ENCODE data around the gene FGF11.
"Not testable (repeated sequence)": the region's sequence is repeated elsewhere in the genome, so short reads cannot be mapped to it uniquely, and the experiment has no call there.

FGF11 gene

GRCh38 chr17:7444682-7445618 lies 5.6 kb downstream of the FGF11 start, which contains the start of gene CHRNB1:
TSS of gene CHRNB1 (plus strand) at chr17:7445061. CDS start at chr17:7445128, 67 bp downstream.
- no peak for DNase-seq (ENCODE audit: low read depth, low spot score)
- H3K4me3 ChIP-seq (ENCODE audit: low read length) = no peak within 1 kb of the TSS

GRCh38 chr17:7445619-7445968 lies 6.3 kb downstream of the FGF11 start:
- DNase-seq (ENCODE audit: low read depth, low spot score) = no peak
- no peak overlapping the region for H3K4me3 ChIP-seq (ENCODE audit: low read length)

GRCh38 chr17:7448461-7448860 lies 9.1 kb downstream of the FGF11 start:
- no peak overlapping the region for H3K4me3 ChIP-seq (ENCODE audit: low read length)
- no peak for DNase-seq (ENCODE audit: low read depth, low spot score)

GRCh38 chr17:7459961-7460545 lies 20.7 kb downstream of the FGF11 start:
- no peak for DNase-seq (ENCODE audit: low read depth, low spot score)
- no peak overlapping the region for H3K4me3 ChIP-seq (ENCODE audit: low read length)

DNA sequence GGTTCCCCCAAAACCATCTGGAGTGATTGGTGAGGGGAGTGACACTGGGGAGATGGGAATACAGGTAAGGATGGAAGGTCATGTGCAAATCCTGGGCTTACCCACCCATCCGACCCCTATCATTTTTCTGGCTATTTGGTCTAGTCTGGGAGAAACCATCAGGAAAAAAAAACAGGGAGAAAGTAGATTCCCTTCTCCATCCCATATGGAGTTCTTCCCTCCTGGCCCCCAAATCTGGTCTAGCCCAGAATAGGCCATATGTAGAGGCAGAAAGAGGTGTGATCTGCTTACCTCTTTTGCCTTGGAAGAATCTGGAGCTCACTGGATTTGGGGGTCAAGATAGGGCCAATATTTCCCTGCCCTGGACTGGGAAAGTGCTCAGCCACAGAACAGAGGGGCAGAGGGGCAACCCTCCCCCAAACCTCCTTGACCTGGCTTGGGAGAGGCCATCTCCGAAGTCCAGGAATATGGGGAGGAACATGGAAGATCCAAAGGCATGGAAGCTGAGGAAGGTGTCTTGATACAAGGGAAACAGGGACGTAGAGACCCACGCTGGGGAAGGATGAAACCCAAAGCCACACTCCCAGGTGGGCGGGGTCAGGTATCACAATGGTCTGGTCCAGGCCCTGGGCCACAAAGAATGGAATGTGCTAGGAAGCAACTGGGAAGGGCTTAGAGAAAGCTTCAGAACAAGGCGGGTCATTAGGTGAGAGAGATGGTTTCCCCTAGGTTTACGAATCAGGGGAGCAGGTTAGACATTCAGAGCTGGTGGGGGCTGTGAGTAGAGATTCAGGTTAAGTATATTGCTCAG lies 21.7 kb downstream of the FGF11 start:
- no peak for DNase-seq (ENCODE audit: low read depth, low spot score)
- no peak overlapping the region for H3K4me3 ChIP-seq (ENCODE audit: low read length)

GRCh38 chr17:7462474-7463371 lies 23.4 kb downstream of the FGF11 start:
- H3K4me3 ChIP-seq (ENCODE audit: low read length) = no peak overlapping the region
- DNase-seq (ENCODE audit: low read depth, low spot score) = no peak

GRCh38 chr17:7463372-7463846 lies 24.1 kb downstream of the FGF11 start:
- DNase-seq (ENCODE audit: low read depth, low spot score) = no peak
- no peak overlapping the region for H3K4me3 ChIP-seq (ENCODE audit: low read length)

DNA sequence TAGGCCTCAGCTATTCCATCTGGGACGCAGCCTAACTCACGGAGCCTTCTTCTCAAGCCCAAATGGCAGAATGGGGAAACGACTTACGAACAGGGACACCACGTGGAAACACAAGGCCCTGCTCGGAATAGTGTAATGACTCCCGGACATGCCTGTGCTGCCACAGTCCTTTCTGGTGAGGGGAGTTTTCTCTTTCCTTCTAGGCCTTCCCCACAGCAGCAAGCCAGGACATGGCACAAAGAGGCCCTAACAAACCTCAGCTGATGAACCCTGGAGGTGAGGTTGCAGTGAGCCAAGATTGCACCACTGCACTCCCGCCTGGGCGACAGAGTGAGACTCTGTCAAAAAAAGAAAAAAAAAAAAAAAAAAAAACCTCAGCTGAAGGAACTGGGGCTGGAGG lies 24.8 kb downstream of the FGF11 start:
- no peak overlapping the region for H3K4me3 ChIP-seq (ENCODE audit: low read length)
- no peak for DNase-seq (ENCODE audit: low read depth, low spot score)

DNA sequence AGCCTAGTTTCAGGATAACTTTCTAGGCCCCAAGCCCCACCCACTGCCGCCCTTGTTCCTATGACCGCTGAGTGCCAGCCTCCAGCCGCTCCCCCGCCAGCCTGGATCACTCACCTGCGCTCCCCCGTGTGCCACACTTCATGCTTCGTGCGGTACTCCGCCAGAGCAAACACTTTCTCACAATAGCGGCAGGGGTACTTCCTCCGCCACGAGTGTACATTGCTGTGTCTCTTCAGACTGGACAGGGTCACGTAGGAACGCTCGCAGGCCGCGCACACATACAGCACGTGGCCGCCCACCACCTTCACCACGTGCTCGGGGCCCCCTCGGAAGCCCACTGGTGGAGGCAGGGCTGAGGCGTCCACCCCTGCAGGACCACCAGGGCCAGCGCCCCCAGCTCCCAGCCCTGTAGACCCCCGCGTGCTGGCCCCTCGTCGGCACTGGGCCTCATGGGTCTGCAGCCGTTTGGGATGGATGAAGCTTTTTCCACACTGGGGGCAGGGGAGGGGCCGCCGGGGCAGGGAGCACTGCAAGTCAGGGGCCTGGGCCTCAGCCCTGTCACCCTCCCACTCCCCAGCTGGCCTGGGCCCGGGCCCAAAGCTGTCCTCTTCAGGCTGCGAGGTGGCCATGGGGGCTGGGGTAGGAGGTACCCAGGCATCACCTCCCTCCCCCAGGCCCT lies 26.4 kb downstream of the FGF11 start:
- DNase-seq (ENCODE audit: low read depth, low spot score) = no peak
- H3K4me3 ChIP-seq (ENCODE audit: low read length) = no peak overlapping the region

- DNase-seq (ENCODE audit: low read depth, low spot score) = no peak
- H3K4me3 ChIP-seq (ENCODE audit: low read length) = no peak overlapping the region
Observed at GRCh38 chr17:7466318-7466638, 27.0 kb downstream of the FGF11 start.

GRCh38 chr17:7466639-7467341 lies 27.5 kb downstream of the FGF11 start:
- no peak overlapping the region for H3K4me3 ChIP-seq (ENCODE audit: low read length)
- no peak for DNase-seq (ENCODE audit: low read depth, low spot score)

GRCh38 chr17:7467498-7467897 lies 28.2 kb downstream of the FGF11 start:
- H3K4me3 ChIP-seq (ENCODE audit: low read length) = no peak overlapping the region
- no peak for DNase-seq (ENCODE audit: low read depth, low spot score)

DNA sequence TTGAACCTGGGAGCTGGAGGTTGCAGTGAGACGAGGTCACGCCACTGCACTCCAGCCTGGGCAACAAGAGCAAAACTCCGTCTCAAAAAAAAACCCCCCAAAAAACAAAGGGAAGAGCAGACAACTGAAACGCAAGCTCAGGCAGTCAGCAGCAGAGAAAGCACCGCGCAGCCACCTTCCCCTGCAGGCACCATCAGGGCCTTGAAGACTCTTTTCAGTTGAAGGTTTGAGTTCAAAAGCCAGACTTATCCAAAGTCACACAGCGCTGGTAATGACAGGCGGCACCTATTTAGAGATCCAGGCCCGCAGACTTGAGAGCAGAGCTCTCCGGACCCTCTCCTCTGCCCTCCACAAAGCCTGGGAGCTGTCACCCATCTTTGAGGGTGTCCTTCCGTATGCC lies 29.0 kb downstream of the FGF11 start:
- no peak for DNase-seq (ENCODE audit: low read depth, low spot score)

GRCh38 chr17:7468804-7469389 lies 29.6 kb downstream of the FGF11 start:
- H3K4me3 ChIP-seq (ENCODE audit: low read length) = no peak overlapping the region
- no peak for DNase-seq (ENCODE audit: low read depth, low spot score)

More for the DNA sequence above, 29.0 kb downstream of the FGF11 start:
- no peak overlapping the region for H3K4me3 ChIP-seq (ENCODE audit: low read length)

DNA sequence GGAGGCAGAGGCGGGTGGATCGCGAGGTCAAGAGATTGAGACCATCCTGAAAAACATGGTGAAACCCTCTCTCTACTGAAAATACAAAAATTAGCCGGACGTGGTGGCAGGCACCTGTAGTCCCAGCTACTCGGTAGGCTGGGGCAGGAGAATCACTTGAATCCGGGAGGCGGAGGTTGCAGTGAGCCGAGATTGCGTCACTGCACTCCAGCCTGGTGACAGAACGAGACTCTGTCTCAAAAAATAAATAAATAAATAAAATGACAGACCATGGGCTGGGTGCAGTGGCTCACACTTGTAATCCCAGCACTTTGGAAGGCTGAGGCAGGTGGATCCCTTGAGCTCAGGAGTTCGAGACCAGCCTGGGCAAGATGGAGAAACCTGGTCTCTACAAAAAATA lies 30.5 kb downstream of the FGF11 start:
- H3K4me3 ChIP-seq (ENCODE audit: low read length); DNase-seq (ENCODE audit: low read depth, low spot score): not testable (repeated sequence)

DNA sequence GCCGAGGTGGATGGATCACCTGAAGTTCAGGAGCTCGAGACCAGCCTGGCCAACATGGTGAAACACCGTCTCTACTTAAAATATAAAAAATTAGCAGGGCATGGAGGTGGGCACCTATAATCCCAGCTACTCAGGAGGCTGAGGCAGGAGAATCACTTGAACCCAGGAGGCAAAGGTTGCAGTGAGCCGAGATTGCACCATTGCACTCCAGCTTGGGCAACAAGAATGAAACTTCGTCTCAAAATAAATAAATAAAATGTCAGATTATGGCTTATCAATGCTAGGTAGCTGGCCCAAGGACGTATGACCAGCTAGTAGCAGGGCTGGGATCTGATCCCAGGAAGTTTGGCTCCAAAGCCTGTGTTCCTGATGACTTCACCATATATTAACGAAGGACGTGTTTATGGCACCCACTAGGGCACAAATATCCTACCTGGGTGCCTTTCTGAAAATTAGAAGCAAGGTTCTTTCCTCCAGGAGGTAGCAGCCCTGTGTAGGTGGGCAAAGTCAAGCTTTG lies 31.2 kb downstream of the FGF11 start:
- not testable (repeated sequence) for H3K4me3 ChIP-seq (ENCODE audit: low read length); DNase-seq (ENCODE audit: low read depth, low spot score)

DNA sequence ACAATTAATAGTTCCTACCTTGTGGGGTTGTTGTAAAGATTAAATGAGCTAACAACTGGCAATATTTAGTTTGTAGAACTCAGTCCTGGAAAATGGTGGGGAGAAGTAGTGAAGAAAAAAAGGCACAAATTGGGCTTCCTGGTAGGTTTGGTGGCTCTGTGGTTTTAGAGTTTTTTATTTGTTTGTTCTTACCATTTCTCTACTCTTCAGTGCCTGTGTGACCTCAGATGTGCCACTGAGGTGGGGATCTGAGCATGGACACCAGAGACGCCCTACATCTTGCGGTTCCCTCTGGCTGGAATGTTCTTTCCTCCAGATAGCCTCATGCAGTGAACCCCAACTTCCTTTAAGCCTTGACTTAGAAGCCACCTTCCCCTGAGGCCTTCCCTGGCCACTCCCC lies 32.4 kb downstream of the FGF11 start:
- no peak overlapping the region for H3K4me3 ChIP-seq (ENCODE audit: low read length)
- no peak for DNase-seq (ENCODE audit: low read depth, low spot score)
